ENCODE data around the gene E4F1. TPM values are rescaled to one million over a fixed set of nuclear protein-coding genes. Genes with fewer than 3 reads are reported as not detected.

The E4F1 gene
- total RNA-seq, 1 experiment from 2014 or later = 29.9 TPM

- DNase-seq (ENCODE audit: low spot score) = no peak
These were observed 52.3 kb downstream of the E4F1 start for GRCh38 chr16:2275476-2276367.

DNA sequence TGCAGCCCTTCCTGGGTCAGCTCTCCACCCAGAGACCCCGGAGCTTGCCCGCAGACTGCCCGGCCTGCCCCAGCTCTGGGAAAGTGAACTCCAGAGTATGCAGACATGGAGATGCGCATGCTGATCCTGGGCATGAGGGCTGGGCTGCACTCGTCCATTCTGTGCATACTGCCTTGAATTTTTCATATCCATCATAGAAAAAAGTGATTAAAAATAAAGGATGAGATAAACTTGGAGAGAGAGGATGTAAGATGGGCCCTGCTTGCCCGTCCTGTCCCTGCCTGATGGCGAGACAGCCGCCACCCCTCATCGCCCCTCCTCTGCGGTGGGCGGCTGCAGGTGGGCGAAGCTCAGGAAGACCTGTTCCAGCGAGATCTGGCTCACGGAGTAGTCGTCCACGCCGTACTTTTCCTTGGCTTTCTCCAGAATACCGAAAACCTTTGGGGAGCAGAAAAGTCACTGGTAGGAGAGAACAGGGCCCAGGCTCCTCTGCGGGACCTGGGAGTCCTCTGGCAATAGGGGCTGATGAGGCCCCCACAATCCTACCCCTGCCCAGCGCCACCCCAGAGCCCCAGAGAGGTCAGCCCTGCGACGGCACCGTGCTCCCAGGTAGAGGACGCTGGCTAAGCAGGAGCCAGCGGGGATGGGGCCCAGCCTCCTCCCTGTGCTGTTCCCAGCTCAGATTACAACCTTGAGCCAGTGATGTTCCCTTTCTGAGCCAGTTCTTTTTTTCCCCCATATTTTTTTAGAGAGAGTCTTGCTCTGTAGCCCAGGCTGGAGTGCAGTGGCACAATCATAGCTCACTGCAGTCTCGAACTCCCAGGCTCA, 53.2 kb downstream of the E4F1 start:
- DNase-seq (ENCODE audit: low spot score) = no peak

GRCh38 chr16:2277466-2278271, 54.3 kb downstream of the E4F1 start:
- DNase-seq (ENCODE audit: low spot score) = no peak

GRCh38 chr16:2278272-2278608, 54.8 kb downstream of the E4F1 start:
- DNase-seq (ENCODE audit: low spot score) = no peak

DNA sequence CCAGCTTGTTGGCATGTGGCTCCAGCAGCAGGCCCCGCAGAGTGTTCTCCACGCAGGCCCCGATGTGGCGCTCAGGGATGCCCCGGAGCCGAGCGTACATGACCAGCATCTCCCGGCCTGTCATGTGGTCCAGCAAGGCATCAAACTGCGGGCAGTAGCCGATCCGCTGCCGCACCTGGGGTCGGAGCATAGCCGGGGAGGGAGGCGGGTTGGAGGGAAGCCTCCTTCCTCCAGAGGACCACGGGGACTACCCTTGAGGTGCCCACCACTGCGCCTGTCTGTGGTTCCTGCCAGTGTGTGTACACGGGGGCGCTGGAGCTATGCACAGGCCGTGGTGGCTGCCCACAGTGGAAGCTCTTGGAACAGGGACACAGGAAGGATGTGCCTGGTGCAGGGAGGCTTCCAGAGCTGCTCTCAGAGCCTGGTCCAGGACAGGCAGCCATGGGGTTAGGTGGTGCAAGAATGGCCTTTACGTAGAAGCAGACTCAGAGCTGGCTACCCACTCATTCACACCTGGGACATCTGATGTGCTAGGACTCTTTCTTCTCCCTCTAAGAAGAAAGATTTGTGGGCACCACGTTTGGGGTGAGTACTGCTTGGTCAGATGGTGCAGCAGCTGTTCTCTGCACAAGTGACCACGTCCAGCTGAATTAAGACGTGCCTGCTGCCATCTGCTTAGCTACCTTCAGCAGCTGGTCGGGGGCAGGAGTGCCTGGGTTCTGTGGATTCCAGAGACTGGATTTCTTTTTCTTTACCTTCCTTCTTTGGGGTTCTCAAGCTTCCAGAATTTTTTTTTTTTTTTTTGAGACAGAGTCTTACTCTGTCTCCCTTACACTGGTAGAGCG, 55.8 kb downstream of the E4F1 start:
- no peak for DNase-seq (ENCODE audit: low spot score)

DNA sequence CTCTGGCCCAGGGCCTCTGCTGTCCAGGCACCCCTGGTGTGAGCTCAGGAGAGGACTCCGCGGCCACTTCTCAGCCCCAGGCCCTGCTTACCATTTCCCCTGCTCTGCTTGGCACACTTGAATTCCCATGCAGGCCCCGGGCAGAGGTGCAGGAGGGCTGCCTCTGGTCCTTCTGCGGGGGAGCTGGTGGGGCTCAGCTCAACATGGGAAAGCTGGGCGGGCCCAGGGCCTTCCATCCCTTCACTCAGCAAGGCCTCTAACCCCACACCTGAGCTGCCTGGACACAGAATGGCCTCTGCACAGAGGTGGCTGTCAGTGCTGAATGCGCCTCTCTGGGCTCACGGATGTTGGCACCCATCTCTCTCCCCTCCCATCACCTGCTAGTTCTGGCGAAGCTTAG, 57.1 kb downstream of the E4F1 start:
- DNase-seq (ENCODE audit: low spot score) = no peak

- DNase-seq (ENCODE audit: low spot score) = no peak
These were observed 57.7 kb downstream of the E4F1 start for GRCh38 chr16:2280981-2281542.

DNA sequence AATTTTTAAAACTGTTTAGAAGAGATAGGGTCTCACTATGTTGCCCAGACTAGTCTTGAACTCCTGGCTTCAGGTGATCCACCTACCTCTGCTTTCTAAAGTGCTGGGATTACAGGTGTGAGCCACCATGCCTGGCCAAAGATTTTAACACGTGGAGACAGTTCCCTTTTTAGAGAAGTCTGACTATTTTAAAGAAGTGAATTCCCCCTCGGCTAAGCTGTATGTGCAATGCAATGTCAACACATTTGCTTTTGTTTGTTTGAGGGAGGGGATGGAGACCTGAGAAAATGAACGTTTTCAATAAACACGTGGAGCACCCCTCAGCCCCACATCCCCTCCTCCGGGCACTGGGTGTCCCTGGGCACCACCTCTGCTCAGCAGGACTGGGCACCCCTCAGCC, 58.9 kb downstream of the E4F1 start:
- no peak for DNase-seq (ENCODE audit: low spot score)

DNA sequence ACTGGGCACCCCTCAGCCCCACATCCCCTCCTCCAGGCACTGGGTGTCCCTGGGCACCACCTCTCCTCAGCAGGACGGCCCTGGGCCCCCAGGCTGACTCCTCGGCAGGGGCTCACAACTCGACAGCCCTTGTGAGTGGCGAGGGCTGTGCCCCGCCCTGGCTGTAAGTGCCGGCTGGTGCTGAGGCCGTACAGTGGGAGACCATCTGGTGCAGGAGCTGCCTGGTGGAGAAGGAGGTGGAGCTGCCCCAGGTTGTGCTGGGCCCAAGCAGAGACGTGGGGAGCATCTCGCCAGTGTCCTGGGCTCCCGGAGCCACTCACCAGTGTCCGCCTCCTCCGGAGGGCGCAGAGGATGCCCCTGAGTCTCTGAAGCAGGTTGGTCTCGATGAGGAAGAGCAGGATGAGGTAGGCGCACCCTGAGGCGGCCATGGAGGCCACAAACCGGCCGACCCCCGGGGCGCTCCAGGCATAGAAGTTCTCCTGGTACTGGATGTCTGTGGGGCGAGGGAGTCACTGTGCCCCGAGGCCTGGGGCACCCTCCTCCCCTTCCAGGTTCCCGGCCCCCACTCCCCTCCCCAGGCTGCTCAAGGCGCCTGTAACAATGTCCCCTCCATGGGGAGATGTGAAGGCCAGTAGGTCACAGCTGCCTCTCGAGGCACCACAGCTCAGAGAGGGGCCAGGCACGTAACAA, 59.6 kb downstream of the E4F1 start:
- no peak for DNase-seq (ENCODE audit: low spot score)

GRCh38 chr16:2284001-2284770, 60.8 kb downstream of the E4F1 start:
- no peak for DNase-seq (ENCODE audit: low spot score)

DNA sequence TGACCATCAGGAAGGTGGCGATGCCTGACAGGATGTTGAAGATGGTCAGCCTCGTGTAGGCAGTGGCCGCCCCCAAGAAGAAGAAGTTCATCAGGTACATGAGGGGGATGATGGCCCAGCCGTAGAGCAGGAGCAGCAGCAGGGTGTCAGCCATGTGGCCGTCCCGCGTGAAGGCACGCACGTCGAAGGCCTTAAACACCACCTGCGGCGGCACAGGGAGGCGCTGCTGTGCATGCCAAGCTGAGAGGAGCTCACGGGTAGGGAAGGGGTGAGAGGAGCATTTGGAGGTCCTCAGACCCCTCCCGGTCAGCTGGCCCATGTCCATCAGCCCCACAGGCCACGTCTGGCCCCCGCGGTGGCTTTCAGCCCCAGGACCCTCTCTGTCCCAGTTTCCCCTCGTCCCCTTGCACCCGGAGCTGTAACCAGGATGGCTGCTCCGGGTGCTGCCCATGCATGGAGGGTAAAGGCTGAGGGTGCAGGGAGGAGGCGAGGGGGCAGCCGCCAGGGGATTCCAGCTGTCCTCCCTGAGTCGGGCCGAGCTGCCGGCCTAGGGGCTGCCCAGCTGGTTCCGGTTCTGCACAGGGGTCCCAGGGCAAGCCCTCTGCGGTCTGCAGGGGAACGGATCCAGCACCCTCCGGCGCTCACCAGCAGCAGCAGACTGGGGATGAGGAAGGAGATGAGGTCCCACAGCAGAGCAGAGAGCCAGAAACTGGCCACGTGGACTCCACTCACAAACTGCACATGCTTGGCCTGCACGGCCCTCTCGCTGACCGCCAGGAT, 61.6 kb downstream of the E4F1 start:
- no peak for DNase-seq (ENCODE audit: low spot score)

Other genes with a start within 250 kb of the E4F1 start
- gene NOXO1, start 242.1 kb upstream of the E4F1 start, total RNA-seq (2014; rRNA removed; shearing (Covaris generic)) = 0.19 TPM in 1 of 2 replicates, not detected in the other
- gene GFER, start 239.4 kb upstream of the E4F1 start, total RNA-seq (2014; rRNA removed; shearing (Covaris generic)) = 24.1 and 36.1 TPM in 2 replicates
- 21.8 and 29.3 TPM in 2 replicates for gene SYNGR3, start 233.6 kb upstream of the E4F1 start, total RNA-seq (2014; rRNA removed; shearing (Covaris generic))
- 23.5 and 26.9 TPM in 2 replicates for gene ZNF598, start 213.8 kb upstream of the E4F1 start, total RNA-seq (2014; rRNA removed; shearing (Covaris generic))
- 0.14 TPM in 1 of 2 replicates, not detected in the other for gene NPW, start 203.8 kb upstream of the E4F1 start, total RNA-seq (2014; rRNA removed; shearing (Covaris generic))
- gene NHERF2, start 196.7 kb upstream of the E4F1 start, total RNA-seq (2014; rRNA removed; shearing (Covaris generic)) = 124 and 154 TPM in 2 replicates
- 67.8 and 77.4 TPM in 2 replicates for gene NTHL1, start 175.8 kb upstream of the E4F1 start, total RNA-seq (2014; rRNA removed; shearing (Covaris generic))
- gene TSC2, start 175.6 kb upstream of the E4F1 start, total RNA-seq (2014; rRNA removed; shearing (Covaris generic)) = 46.3 and 47.7 TPM in 2 replicates
- gene PKD1, start 87.7 kb upstream of the E4F1 start, total RNA-seq (2014; rRNA removed; shearing (Covaris generic)) = 46.4 and 71.1 TPM in 2 replicates
- gene RAB26, start 75.0 kb upstream of the E4F1 start, total RNA-seq (2014; rRNA removed; shearing (Covaris generic)) = not detected in 2 replicates
- gene TRAF7, start 67.8 kb upstream of the E4F1 start, total RNA-seq (2014; rRNA removed; shearing (Covaris generic)) = 97.7 and 107 TPM in 2 replicates
- 0.46 and 1.5 TPM in 2 replicates for gene CASKIN1, start 27.0 kb upstream of the E4F1 start, total RNA-seq (2014; rRNA removed; shearing (Covaris generic))
- 43.2 and 64.5 TPM in 2 replicates for gene MLST8, start 18.1 kb upstream of the E4F1 start, total RNA-seq (2014; rRNA removed; shearing (Covaris generic))
- 7.0 and 7.5 TPM in 2 replicates for gene BRICD5, start 12.7 kb upstream of the E4F1 start, total RNA-seq (2014; rRNA removed; shearing (Covaris generic))
- 35.4 and 43.4 TPM in 2 replicates for gene PGP, start 8.8 kb upstream of the E4F1 start, total RNA-seq (2014; rRNA removed; shearing (Covaris generic))
- gene DNASE1L2, start 12.9 kb downstream of the E4F1 start, total RNA-seq (2014; rRNA removed; shearing (Covaris generic)) = 2.5 and 3.8 TPM in 2 replicates
- 50.6 and 73.8 TPM in 2 replicates for gene ECI1, start 28.0 kb downstream of the E4F1 start, total RNA-seq (2014; rRNA removed; shearing (Covaris generic))
- gene RNPS1, start 44.5 kb downstream of the E4F1 start, total RNA-seq (2014; rRNA removed; shearing (Covaris generic)) = 226 and 239 TPM in 2 replicates
- gene ABCA3, start 117.1 kb downstream of the E4F1 start, total RNA-seq (2014; rRNA removed; shearing (Covaris generic)) = 17.3 and 19.5 TPM in 2 replicates
- 52.0 and 54.5 TPM in 2 replicates for gene CCNF, start 205.9 kb downstream of the E4F1 start, total RNA-seq (2014; rRNA removed; shearing (Covaris generic))
- 33.2 and 48.6 TPM in 2 replicates for gene TEDC2, start 236.5 kb downstream of the E4F1 start, total RNA-seq (2014; rRNA removed; shearing (Covaris generic))
- gene NTN3, start 247.7 kb downstream of the E4F1 start, total RNA-seq (2014; rRNA removed; shearing (Covaris generic)) = 0.12 TPM in 1 of 2 replicates, not detected in the other

All from A172 (cell line).